SK-N-SH treated with all-trans-retinoic acid at 6 μM for 48 hours (cell line): Measurements from ENCODE around the gene LDLRAD2.

ENCODE experiments used
- ATAC-seq: fragments of 200-7000 bp; cut with Tn5 transposase; 3 replicates; pipeline ENCODE4 v1.9.1; 2020; ENCODE audit warnings: mild to moderate bottlenecking, moderate library complexity
- ARNTL ChIP-seq: fragments of 450-650 bp; formaldehyde crosslinking; IDR thresholded peaks from 2 replicates; pipeline ENCODE4 v1.5.0; 2020; ENCODE audit warnings: low read depth, mild to moderate bottlenecking, moderate library complexity, borderline replicate concordance
- BACH2 ChIP-seq: fragments of 250-450 bp; sonication (Bioruptor Pico); IDR thresholded peaks from 2 replicates; pipeline ENCODE4 v1.9.0; 2021; ENCODE audit warnings: mild to moderate bottlenecking, borderline replicate concordance
- CREB5 ChIP-seq: fragments of 250-450 bp; sonication (Bioruptor Pico); IDR thresholded peaks from 2 replicates; pipeline ENCODE4 v1.5.1; 2020; ENCODE audit warnings: low read depth, mild to moderate bottlenecking, moderate library complexity
- ESRRG ChIP-seq: fragments of 250-450 bp; sonication (Bioruptor Pico); IDR thresholded peaks from 2 replicates; pipeline ENCODE4 v1.6.1; 2021; ENCODE audit warnings: mild to moderate bottlenecking
- GLIS3 ChIP-seq: fragments of 250-450 bp; sonication (Bioruptor Pico); IDR thresholded peaks from 2 replicates; pipeline ENCODE4 v1.5.0; 2020; ENCODE audit warnings: mild to moderate bottlenecking, moderate library complexity
- ISL1 ChIP-seq: fragments of 250-450 bp; sonication (Bioruptor Pico); IDR thresholded peaks from 2 replicates; pipeline ENCODE4 v2.1.2; 2022; ENCODE audit warnings: mild to moderate bottlenecking, moderate library complexity
- OSR1 ChIP-seq: fragments of 250-450 bp; sonication (Bioruptor Pico); IDR thresholded peaks from 2 replicates; pipeline ENCODE4 v1.8.0; 2022; ENCODE audit warnings: moderate library complexity, mild to moderate bottlenecking, inconsistent platforms
- POU6F1 ChIP-seq: fragments of 250-450 bp; sonication (Bioruptor Pico); IDR thresholded peaks from 2 replicates; pipeline ENCODE4 v1.8.0; 2021; ENCODE audit warnings: low read depth, mild to moderate bottlenecking, moderate library complexity, borderline replicate concordance
- PPARA ChIP-seq: fragments of 250-450 bp; sonication (Bioruptor Pico); IDR thresholded peaks from 2 replicates; pipeline ENCODE4 v1.5.0; 2020; ENCODE audit warnings: mild to moderate bottlenecking, borderline replicate concordance
- RARB ChIP-seq: fragments of 250-450 bp; sonication (Bioruptor Pico); IDR thresholded peaks from 2 replicates; pipeline ENCODE4 v1.8.0; 2021; ENCODE audit warnings: mild to moderate bottlenecking, moderate library complexity
- SNAI2 ChIP-seq: fragments of 250-450 bp; sonication (Bioruptor Pico); IDR thresholded peaks from 2 replicates; pipeline ENCODE4 v1.5.0; 2020; ENCODE audit warnings: mild to moderate bottlenecking, moderate library complexity
- TOX ChIP-seq: fragments of 250-450 bp; sonication (Bioruptor Pico); IDR thresholded peaks from 2 replicates; pipeline ENCODE4 v1.8.0; 2021; ENCODE audit warnings: mild to moderate bottlenecking, moderate library complexity, borderline replicate concordance
- TSHZ2 ChIP-seq: fragments of 250-450 bp; sonication (Bioruptor Pico); IDR thresholded peaks from 2 replicates; pipeline ENCODE4 v1.5.0; 2020; ENCODE audit warnings: mild to moderate bottlenecking, moderate library complexity
- ZC3H10 ChIP-seq: fragments of 250-450 bp; sonication (Bioruptor Pico); IDR thresholded peaks from 2 replicates; pipeline ENCODE4 v1.5.1; 2021; ENCODE audit warnings: mild to moderate bottlenecking, moderate library complexity
- ZFP3 ChIP-seq: fragments of 250-450 bp; sonication (Bioruptor Pico); IDR thresholded peaks from 2 replicates; pipeline ENCODE4 v1.5.0; 2020; ENCODE audit warnings: mild to moderate bottlenecking, moderate library complexity
- ZFP30 ChIP-seq: fragments of 450-650 bp; formaldehyde crosslinking; IDR thresholded peaks from 2 replicates; pipeline ENCODE4 v1.5.0; 2022; ENCODE audit warnings: mild to moderate bottlenecking, moderate library complexity
- ZNF565 ChIP-seq: fragments of 450-650 bp; formaldehyde crosslinking; conservative IDR thresholded peaks from 2 replicates; pipeline ENCODE4 v1.5.0; 2020; ENCODE audit warnings: low read depth, mild to moderate bottlenecking, moderate library complexity
- ZNF70 ChIP-seq: fragments of 450-650 bp; formaldehyde crosslinking; IDR thresholded peaks from 2 replicates; pipeline ENCODE4 v1.5.0; 2020; ENCODE audit warnings: mild to moderate bottlenecking, moderate library complexity
- ZNF8 ChIP-seq: fragments of 450-650 bp; formaldehyde crosslinking; IDR thresholded peaks from 2 replicates; pipeline ENCODE4 v1.5.0; 2020; ENCODE audit warnings: mild to moderate bottlenecking, moderate library complexity
- TF ChIP-seq, protein P1 (sequence below): fragments of 250-450 bp; sonication (Bioruptor Pico); IDR thresholded peaks from 2 replicates; pipeline ENCODE4 v1.8.0; 2020; ENCODE audit warnings: mild to moderate bottlenecking, moderate library complexity, borderline replicate concordance
- TF ChIP-seq, protein P2 (sequence below): fragments of 250-450 bp; sonication (Bioruptor Pico); IDR thresholded peaks from 2 replicates; pipeline ENCODE4 v1.5.1; 2021; ENCODE audit warnings: mild to moderate bottlenecking, moderate library complexity

LDLRAD2 gene

GRCh38 chr1:21867451-21867996 lies 55.5 kb downstream of the LDLRAD2 start:
- TF ChIP-seq BACH2 (CRISPR knock-in tag) (no peak), ISL1 (CRISPR knock-in tag) (no peak), CREB5 (CRISPR knock-in tag) (no peak), SNAI2 (CRISPR knock-in tag) (no peak), POU6F1 (CRISPR knock-in tag) (no peak), GLIS3 (CRISPR knock-in tag) (no peak), ARNTL (CRISPR knock-in tag) (no peak), PPARA (CRISPR knock-in tag) (no peak), RARB (no peak), ZNF70 (CRISPR knock-in tag) (no peak), ZNF565 (CRISPR knock-in tag) (no peak), ZFP3 (CRISPR knock-in tag) (no peak), ZFP30 (CRISPR knock-in tag) (no peak), TSHZ2 (CRISPR knock-in tag) (no peak)
- TF ChIP-seq, protein P1, sequence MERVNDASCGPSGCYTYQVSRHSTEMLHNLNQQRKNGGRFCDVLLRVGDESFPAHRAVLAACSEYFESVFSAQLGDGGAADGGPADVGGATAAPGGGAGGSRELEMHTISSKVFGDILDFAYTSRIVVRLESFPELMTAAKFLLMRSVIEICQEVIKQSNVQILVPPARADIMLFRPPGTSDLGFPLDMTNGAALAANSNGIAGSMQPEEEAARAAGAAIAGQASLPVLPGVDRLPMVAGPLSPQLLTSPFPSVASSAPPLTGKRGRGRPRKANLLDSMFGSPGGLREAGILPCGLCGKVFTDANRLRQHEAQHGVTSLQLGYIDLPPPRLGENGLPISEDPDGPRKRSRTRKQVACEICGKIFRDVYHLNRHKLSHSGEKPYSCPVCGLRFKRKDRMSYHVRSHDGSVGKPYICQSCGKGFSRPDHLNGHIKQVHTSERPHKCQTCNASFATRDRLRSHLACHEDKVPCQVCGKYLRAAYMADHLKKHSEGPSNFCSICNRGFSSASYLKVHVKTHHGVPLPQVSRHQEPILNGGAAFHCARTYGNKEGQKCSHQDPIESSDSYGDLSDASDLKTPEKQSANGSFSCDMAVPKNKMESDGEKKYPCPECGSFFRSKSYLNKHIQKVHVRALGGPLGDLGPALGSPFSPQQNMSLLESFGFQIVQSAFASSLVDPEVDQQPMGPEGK (CRISPR knock-in tag) = no peak
- TF ChIP-seq, protein P2, sequence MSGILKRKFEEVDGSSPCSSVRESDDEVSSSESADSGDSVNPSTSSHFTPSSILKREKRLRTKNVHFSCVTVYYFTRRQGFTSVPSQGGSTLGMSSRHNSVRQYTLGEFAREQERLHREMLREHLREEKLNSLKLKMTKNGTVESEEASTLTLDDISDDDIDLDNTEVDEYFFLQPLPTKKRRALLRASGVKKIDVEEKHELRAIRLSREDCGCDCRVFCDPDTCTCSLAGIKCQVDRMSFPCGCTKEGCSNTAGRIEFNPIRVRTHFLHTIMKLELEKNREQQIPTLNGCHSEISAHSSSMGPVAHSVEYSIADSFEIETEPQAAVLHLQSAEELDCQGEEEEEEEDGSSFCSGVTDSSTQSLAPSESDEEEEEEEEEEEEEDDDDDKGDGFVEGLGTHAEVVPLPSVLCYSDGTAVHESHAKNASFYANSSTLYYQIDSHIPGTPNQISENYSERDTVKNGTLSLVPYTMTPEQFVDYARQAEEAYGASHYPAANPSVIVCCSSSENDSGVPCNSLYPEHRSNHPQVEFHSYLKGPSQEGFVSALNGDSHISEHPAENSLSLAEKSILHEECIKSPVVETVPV (CRISPR knock-in tag) = no peak
- no peak for ATAC-seq

GRCh38 chr1:21868482-21868881 lies 56.4 kb downstream of the LDLRAD2 start:
- TF ChIP-seq, protein P2 (CRISPR knock-in tag) = no peak
- no peak for TF ChIP-seq CREB5 (CRISPR knock-in tag)
- TF ChIP-seq SNAI2 (CRISPR knock-in tag) = no peak
- no peak for TF ChIP-seq ZFP3 (CRISPR knock-in tag)
- TF ChIP-seq TOX = no peak
- TF ChIP-seq ZNF70 (CRISPR knock-in tag) = no peak
- TF ChIP-seq RARB = no peak
- TF ChIP-seq GLIS3 (CRISPR knock-in tag) = no peak
- no peak for TF ChIP-seq POU6F1 (CRISPR knock-in tag)
- TF ChIP-seq ISL1 (CRISPR knock-in tag) = no peak
- no peak for TF ChIP-seq ZFP30 (CRISPR knock-in tag)
- no peak for TF ChIP-seq ZNF8
- TF ChIP-seq ZC3H10 (CRISPR knock-in tag) = no peak
- no peak for TF ChIP-seq ESRRG (CRISPR knock-in tag)
- no peak for TF ChIP-seq PPARA (CRISPR knock-in tag)
- TF ChIP-seq ZNF565 (CRISPR knock-in tag) = no peak
- TF ChIP-seq OSR1 (CRISPR knock-in tag) = no peak
- ATAC-seq = no peak
